Kidney (tissue), 14 donors: ENCODE data around the gene AZI2. TPM values are rescaled to one million over a fixed set of nuclear protein-coding genes. Genes with fewer than 3 reads are reported as not detected.

Source experiments
- DNase-seq, 5 donors: peaks; one replicate each; pipeline ENCODE4 v3.0.0-alpha.2; 2013 to 2020
- FAIRE-seq: peaks from 2 replicates; lab custom pipeline; 2012; peaks lifted over from hg19 to GRCh38; lab: Jason Lieb, UNC
- H3K27ac ChIP-seq, 2 donors: one replicate each; pipeline ENCODE4 v1.7.0; 2013; ENCODE audit warnings: low read depth in 2 of 2, low read length in 2 of 2, inconsistent platforms in 1 of 2
- H3K27me3 ChIP-seq: one replicate; pipeline ENCODE4 v1.7.1; 2013; ENCODE audit warnings: low read length, inconsistent platforms; ENCODE audit not compliant: control insufficient read depth, insufficient read depth
- H3K36me3 ChIP-seq, 3 donors: one replicate each; pipeline versions ENCODE4 v1.7.0 to v1.7.1; 2013; ENCODE audit warnings: low read length in 3 of 3, control low read depth in 1 of 3, inconsistent platforms in 1 of 3; ENCODE audit not compliant: insufficient read depth in 3 of 3, control insufficient read depth in 2 of 3
- H3K4me1 ChIP-seq, 3 donors: one replicate each; pipeline versions ENCODE4 v1.7.0 to v1.7.1; 2013; ENCODE audit warnings: low read length in 3 of 3, inconsistent platforms in 1 of 3, low read depth in 1 of 3; ENCODE audit not compliant: control insufficient read depth in 2 of 3, insufficient read depth in 2 of 3
- H3K4me3 ChIP-seq, 3 donors: one replicate each; pipeline versions ENCODE4 v1.7.0 to v1.8.1; 2013; ENCODE audit warnings: low read length in 3 of 3, control low read depth in 1 of 3, inconsistent platforms in 1 of 3
- H3K9ac ChIP-seq, 3 donors: one replicate each; pipeline versions ENCODE4 v1.7.0 to v1.7.1; 2013; ENCODE audit warnings: low read length in 3 of 3, control low read depth in 1 of 3, inconsistent platforms in 1 of 3
- H3K9me3 ChIP-seq, 3 donors: one replicate each; pipeline versions ENCODE4 v1.7.0 to v1.7.1; 2013; ENCODE audit warnings: low read length in 3 of 3, control low read depth in 1 of 3, inconsistent platforms in 1 of 3; ENCODE audit not compliant: control insufficient read depth in 2 of 3, insufficient read depth in 1 of 3
- CTCF ChIP-seq: IDR thresholded peaks from 3 replicates; pipeline ENCODE4 v1.5.1; 2012; ENCODE audit warnings: mild to moderate bottlenecking, moderate library complexity, borderline replicate concordance; ENCODE audit not compliant: insufficient read depth; ENCODE audit errors: extremely low read depth
- intact Hi-C: fragments of 100-400 bp; cut with DNase I; formaldehyde crosslinking; loops from one replicate; pipeline ENCODE4 v1.11.1; 2022
- polyA plus RNA-seq: library from polyadenylated mRNA; stranded (reverse); fragments of 350-450 nt; fragmentation: Illumina TruSeq; extraction: RNeasy Lipid Tissue Mini Kit (QIAGEN cat#74804); gene quantifications from one replicate; pipeline ENCODE4 v1.2.3, GENCODE V29; 2014; ENCODE audit warnings: low read depth, low replicate concordance; ENCODE audit not compliant: insufficient read depth
- total RNA-seq: library from RNA; stranded (reverse); fragmentation: NEBNext Ultra II Directional; extraction: Animal tissue kit (Norgen Biotek cat#: 25700); gene quantifications from one replicate; pipeline ENCODE4 v1.2.1, GENCODE V29; 2021
- donor health status: control.
- donor health status: control.
- donor health status: control.
- donor health status: control.
- donor health status: control.
- donor health status: DM: yes; HTN: yes; CAD: no.
- donor health status: Normal renal cell carcinoma (clear cell type).

The AZI2 gene
- total and polyA plus RNA-seq, 2 donors from 2014 or later = 38.2 to 59.0 TPM

DNA sequence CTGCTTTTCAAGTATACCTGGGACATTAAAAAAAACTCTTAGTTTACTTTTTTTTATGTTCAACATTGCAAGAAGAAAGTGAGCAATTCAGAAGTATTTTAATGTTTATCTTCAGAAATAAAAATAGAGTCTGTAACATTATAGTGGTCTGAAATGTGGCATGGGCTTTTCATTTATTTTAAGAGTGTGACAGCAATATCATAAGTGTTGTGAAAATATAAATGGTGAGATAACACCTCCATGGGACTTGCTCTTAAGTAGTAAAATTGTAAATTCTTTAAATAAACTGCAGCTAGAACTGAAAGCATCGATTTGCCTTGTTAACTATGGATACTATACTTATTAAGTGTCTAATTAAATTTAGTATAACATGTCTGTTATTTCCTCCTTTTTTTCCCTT lies 48.9 kb downstream of the AZI2 start:
- DNase-seq (no peak), FAIRE-seq (no peak)
- Histone ChIP-seq H3K9me3 (no peaks in the 10 kb centered on the region), H3K27me3 (no peaks in the 10 kb centered on the region), H3K36me3 (no peaks in the 10 kb centered on the region), H3K9ac (no peak overlapping the region), H3K4me3 (no peak overlapping the region), H3K4me1 (no peaks in the 10 kb centered on the region), H3K27ac (no peak overlapping the region)
- intact Hi-C loops = no loop called here
- no peak for TF ChIP-seq CTCF

DNA sequence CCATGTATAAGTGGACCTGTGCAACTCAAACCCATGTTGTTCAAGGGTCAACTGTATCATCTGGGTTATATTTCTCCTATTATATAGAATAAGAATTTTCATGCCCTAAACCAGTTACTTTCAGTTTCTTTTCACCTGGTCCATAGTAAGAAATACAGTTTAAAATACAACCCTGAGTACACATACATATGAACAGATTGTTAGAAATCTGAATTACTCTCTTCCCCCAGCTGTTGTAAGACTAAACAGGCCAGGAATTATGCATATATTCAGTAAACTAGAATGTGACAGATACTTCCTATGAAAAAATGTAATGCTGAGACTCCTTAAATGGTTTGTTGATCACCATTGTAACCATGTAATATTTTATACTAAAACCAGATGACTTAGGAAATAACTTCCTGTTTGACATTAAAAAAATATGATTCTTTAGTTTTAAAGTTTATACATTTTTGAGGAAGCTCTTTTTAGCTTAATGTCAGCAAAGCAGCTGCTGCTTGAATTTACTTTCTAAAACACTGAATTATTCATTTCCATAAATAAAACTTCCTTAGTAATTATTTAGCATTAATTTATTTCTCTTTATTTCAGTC lies 52.6 kb downstream of the AZI2 start:
- Histone ChIP-seq H3K9ac (no peak overlapping the region), H3K27me3 (no peaks in the 10 kb centered on the region), H3K36me3 (peaks cover 0 to 1% (median 0%) of the 10 kb centered on the region in 3 donors), H3K4me3 (no peak overlapping the region), H3K9me3 (peaks cover 0 to under 1% (median 0%) of the 10 kb centered on the region in 3 donors), H3K4me1 (no peaks in the 10 kb centered on the region), H3K27ac (no peak overlapping the region)
- FAIRE-seq (no peak), DNase-seq (peak in 1 of 5 donors; percentile 41)
- no peak for TF ChIP-seq CTCF
- intact Hi-C loops = no loop called here

DNA sequence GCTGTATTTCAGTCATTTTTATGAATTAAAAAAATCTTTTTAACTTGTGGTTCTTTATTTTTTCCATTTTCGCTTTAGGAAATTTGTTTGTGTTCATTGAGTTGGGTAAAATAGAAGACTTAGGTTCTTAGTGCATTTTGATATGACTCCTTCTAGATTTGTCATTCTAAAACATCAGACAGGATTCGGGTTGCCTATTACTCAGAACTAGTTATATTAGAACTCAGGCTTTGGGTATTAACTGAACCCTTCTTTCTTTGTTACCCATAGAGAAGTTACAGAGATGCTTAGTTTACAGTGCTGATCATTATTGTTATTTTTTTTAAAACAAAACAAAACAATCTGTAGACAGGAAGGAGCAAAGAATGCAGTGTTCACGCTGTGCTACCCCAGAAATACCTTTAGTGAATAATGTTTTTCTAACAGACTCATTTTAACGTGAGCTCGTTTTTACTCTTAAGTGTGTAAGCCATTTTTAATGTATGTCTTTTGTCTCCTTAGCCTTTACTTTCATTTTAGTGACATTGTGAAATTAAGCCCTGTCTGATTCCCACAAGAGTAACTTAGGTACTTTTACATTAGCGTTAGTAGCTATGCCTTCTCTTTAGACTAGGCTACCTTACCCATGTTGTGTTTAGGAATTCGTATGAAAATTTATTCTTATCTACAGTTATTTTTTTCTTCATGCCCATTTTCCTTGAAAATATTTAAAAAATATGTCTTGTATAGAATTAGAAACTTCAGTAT lies 53.8 kb downstream of the AZI2 start:
- DNase-seq (no peak), FAIRE-seq (no peak)
- no peak overlapping the region for H3K27ac ChIP-seq
- intact Hi-C loops = no loop called here
- no peaks in the 10 kb centered on the region for H3K27me3 ChIP-seq
- H3K4me3 ChIP-seq = peak overlapping the region in 1 of 3 donors; percentile 28
- peaks cover 0 to 4% (median 0%) of the 10 kb centered on the region in 3 donors for H3K9me3 ChIP-seq
- H3K9ac ChIP-seq = no peak overlapping the region
- no peak for TF ChIP-seq CTCF
- H3K36me3 ChIP-seq = peaks cover 0 to 3% (median 0%) of the 10 kb centered on the region in 3 donors
- no peaks in the 10 kb centered on the region for H3K4me1 ChIP-seq
